GM18517 (cell line): ENCODE results near the gene C1QL2.

Experiments
- ATAC-seq: cut with Tn5 transposase; IDR thresholded peaks from one replicate; pipeline ENCODE4 v1.9.1; 2021; ENCODE audit warnings: mild to moderate bottlenecking, moderate library complexity; ENCODE audit not compliant: unreplicated experiment

C1QL2 gene

DNA sequence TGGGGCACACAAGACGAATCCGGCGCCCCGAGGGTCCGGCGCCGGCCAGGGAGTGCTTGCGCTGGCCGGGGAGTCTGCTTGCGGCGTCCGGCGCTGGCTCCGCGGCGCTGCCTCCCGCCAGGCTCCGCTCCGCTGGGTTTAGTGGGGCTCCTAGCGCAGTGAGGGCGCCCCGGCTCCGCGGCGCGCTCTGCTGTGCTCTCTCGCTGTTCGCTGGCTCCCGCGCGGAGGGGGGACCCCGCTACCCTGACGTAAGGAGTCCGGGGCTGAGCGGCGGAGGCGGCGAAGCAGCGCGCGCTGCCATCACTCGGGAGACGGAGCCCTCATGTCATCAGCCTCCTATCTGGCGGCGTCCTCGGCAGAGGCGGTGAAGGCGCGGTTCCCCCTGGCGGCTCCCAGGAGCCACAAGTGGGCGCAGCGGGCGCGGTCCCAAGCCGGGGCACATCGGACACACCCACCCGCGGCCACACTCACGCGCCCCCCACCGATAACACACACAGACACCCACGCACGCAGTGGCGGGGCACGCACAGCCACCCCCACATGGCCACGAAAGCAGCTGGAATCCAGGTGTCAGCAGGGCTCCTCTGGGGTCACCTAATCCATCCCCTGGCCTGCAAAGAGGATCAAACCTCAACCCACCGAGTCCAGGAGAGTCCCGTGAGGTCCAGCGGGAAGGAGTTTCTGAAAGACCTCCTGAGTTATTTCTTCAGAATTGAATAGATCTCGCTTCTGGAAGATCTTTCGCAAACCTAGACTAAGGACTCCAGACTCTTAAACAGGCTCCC, at the start of gene C1QL2:
Gene C1QL2 (minus strand): TSS at position 189 of the 785 bp plus-strand sequence. CDS start 482 bp downstream, outside the sequence.
- ATAC-seq, result no peak

GRCh38 chr2:119207447-119207846, 48.9 kb upstream of the C1QL2 start:
- ATAC-seq, result no peak

- ATAC-seq, result no peak
Observed at GRCh38 chr2:119206201-119206600, 47.6 kb upstream of the C1QL2 start.

DNA sequence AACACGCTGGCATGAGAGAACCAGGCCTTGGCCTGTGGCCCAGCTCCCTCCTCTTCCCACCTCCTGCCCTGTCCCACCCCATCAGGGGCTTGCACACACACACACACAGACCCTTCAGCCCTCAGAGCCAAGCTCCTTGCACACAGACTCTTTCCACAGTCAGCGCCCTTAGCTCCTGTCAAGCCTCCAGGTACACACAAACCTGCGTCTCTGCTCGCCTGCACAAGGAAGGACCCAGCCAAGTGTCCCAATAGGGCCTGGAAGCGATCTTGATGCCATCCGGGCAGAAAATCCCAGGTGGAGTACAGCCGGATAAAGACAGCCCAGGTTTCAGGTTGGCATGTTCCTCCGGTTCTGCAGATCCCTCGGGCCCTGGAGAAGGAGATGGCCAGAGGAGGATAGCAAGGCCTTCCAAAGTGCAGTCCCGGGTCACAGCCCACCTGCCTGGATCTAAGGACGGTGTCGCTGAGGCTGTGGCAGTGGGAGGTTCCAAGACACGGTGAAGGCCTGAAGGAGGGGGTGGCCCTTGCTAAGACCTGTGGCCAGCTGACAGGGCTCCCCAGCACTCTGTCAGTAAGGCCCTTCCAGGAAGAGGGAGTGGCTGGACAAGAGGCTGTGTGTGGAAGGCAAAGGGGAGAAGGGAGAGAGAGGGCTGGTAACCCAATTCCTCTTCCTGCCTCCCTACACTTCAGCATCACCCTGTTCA, 46.6 kb upstream of the C1QL2 start:
- no peak for ATAC-seq

DNA sequence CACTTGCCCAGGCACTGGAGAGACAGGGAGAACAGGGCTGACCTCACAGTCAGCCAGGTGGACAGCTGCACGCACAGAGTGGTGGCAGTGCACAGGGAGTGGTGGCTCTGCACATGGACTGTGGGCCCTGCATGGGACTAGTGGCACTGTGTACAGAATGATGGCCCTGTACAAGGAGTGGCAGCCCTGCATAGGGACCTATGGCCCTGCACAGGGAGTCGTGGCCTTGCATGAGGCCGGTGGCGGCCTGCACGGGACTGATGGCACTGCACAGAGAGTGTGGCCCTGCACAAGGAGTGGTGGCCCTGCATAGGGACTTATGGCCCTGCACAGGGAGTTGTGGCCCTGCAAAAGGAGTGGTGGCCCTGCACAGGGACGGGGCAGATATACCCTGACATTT, 46.0 kb upstream of the C1QL2 start:
- no peak for ATAC-seq

DNA sequence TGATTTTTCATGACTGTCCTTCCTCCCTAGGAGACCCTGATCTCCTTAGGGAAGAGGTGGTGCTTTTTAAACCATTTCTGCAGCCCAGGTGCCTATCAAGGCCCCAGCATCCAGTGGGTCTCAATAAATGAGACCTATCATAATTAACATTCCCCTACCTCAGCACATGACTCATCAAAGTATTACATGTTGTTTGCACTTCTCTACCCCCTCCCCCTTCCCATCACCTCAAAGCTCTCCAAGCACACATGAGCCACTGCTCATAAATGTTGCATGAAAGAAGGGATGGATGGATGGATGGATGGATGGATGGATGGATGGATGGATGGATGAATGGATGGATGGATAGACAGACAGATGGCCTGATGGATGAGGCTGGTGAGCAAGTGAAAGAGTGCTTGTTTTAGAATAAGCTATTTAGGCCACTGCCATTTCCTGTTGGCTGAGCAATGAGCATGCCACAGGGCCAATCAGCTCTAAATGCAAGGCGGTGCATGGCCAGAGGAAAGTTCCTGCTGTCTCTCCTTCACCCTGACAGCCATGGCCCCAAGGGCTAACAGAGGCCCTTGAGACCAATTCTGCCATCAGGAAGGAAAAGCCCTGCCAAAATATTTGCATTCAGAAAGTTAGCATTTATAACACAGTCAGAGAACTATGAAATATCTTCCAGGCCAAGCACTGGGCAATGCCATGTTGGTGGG, 44.2 kb upstream of the C1QL2 start:
- ATAC-seq, result no peak

GRCh38 chr2:119201815-119202214, 43.3 kb upstream of the C1QL2 start:
- no peak for ATAC-seq

GRCh38 chr2:119198240-119198840, 39.8 kb upstream of the C1QL2 start:
- ATAC-seq, result no peak

DNA sequence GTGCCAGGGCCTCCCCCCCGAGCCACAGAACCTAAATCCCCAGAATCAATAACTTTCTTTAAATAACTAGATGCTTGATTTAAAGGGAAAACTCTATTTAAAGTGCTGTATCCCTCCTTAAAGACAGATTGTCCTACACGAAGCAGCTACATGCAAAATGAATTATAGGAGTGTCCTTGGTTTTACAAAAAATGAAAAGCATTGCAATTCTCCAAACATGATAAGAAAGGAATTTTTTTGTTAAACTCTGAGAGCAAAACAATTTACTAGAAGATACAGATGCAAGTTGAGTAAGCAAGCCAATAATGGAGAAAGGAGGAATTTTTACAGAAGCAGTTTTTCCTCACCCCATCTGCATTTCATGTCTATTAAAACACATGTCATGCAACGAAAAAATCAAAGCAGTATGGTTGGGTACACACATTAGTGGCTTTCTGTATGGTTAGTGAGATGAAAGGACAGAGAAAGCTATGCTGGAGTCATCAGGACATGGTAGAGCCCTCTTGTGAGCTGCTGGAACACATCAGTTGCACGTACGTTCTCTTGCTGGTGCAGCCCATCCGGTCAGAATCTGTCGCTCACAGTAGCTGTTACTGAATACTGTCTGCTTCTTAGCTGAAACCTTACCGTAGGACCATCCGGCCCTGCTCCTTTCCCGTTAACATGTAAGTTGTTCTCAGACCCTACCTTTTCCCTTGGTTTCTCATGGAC, 39.1 kb upstream of the C1QL2 start:
- ATAC-seq, result no peak

DNA sequence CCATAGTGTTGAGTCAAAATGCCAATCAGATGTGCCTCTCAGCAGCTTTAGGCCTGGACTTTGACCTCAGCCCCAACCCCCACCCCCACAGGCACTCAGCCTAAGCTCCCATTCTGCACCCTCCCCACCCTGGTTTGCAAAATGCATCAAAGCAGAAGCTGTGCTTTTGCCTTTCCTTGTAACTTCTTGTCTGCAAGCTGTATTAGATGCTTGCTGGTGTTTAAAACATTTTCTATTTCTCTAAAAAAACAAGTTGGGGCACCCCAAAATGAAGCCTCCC, 38.5 kb upstream of the C1QL2 start:
- no peak for ATAC-seq

DNA sequence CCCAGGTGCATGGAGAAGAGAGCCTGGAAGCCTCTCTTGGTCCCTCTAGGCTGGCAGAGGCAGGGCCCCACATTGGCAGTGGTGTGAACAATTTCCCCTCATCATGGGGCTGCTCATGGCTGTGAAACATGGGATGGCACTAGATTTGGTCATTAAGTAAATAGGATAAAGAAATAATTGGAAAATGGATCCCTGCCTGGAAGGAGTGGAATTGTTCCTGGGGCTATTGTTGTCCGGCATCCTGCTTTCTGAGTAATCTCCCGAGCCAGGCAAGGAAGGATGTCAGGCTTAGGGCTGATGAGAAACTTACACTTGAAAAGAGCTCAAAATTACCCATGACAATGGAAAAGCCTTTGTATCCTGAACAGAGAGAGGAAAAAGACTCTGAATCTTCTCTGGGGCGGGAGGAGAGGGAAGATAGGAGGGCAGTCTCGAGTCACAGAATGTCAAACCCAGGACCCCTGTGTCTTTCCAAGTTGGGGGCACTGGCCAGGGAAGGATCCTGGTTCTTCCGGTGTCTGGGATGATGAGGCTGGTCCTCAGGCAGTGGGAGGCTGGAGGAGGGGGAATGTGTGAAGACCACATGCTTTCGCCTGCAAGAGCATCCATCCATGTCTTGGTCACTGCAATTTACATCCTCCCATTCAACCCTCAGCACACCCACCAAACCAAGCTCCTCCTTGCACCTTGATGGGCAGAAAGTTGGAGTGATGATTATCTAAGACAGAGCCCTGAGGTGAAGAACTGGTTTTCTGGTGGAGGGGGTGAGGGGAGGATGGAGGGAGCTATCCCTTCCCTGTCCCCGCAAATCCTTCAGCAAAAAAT, 38.0 kb upstream of the C1QL2 start:
- no peak for ATAC-seq

GRCh38 chr2:119195887-119196286, 37.3 kb upstream of the C1QL2 start:
- no peak for ATAC-seq

DNA sequence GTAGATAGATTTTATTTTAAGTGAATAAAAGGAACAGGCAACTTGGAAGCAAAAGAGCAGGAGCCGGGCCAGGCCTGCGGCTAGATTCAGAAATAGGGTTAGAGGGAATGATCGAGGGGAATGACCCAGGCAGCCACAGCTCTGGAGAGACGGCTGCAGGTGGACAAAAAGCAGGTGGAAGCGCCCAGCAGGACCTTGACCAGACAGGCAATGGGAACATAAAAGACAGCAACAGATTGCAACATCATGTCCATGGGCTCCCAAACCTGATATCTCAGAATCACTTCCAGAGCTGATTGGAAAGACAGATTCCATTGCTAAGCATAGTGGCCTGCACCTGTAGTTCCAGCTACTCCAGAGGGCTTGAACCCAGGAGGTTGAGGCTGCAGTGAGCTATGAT, 36.5 kb upstream of the C1QL2 start:
- ATAC-seq, result no peak

DNA sequence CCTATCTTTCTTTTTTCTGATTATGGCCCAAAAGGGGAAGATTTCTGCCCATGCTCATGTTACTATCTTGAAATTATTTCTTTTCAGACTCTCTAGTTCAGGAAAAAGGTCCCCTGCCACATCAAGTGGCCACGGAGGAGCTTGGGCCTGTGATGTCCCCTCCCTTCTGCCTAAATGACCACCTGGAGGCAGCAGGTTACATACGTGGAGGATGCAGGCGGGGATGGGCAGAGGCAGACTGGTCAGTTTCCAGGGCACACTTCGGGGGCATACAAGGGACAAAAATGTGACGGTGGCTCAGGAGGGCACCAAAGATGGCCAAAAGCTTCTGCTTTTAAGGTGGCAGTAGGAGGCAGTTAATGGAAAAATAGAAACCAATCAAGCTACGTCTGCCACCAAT, 34.3 kb upstream of the C1QL2 start:
- no peak for ATAC-seq

DNA sequence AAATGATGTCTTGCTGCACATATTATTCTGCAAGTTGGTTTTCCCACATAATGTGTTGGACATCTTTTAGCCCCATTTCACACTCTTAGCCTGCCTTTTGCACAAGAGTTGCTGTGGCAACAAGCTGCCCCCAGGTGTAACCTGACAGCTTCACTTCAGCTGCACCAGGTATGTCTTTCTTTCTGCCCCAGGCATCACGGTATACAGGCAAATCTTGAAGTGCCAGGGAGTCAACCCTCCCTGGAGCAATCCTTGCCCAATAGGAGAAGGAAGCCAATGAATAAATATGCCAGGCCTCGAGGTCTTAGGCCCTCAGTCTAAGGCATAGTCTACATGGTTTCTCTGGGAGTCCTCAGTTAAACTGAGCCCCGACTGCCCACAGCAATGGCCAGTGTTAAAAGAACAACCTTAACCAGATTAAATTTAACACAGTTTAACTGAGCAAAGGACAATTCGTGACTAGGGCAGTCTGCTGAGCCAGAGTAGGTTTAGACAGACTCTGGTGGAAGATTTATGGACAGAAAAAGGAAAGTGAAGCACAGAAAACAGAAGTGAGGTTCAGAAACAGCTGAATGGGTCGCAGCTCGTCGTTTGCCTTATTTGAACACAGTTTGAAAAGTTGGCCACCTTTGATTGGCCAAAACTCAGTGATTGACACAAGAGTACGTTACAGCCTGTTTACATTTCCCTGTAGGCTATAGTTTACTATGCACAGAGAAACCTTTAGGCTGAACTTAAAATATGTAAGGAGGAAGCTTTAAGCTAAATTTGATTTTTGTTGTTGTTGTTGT, 32.0 kb upstream of the C1QL2 start:
- no peak for ATAC-seq

GRCh38 chr2:119184512-119184911, 26.0 kb upstream of the C1QL2 start:
- no peak for ATAC-seq

DNA sequence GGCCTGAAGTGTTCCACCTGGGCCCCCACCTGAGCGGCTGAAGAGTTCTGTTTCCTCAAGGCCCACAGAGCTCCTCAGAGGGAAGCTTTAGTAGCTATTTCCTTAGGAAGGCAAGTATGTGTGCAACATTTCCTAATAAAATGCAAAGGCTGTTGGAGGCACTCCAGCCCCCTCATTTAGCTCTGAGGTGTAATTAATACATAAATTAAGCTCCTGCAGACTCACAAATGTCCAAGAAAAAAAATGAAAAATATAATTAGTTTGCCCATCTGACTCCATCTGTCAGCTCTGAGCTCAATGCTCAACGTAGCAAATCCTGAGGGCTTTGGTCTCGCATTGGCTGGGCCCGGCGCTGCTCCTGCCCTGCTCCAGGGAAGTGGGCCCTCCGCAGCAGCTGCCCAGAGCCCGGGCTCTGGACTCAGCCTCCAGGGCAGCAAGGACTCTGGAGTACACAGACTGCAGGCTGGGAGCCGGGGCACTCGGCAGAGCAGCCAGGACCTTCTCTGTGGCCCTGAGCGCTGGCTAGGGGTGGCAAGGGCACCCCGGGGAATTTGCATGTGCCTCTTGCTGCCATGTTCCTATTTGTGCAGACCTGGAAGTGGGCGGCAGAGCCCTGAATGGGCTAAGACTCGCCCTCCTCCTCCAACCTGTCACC, 23.4 kb upstream of the C1QL2 start:
- ATAC-seq, result no peak

GRCh38 chr2:119181391-119181790, 22.8 kb upstream of the C1QL2 start:
- no peak for ATAC-seq

DNA sequence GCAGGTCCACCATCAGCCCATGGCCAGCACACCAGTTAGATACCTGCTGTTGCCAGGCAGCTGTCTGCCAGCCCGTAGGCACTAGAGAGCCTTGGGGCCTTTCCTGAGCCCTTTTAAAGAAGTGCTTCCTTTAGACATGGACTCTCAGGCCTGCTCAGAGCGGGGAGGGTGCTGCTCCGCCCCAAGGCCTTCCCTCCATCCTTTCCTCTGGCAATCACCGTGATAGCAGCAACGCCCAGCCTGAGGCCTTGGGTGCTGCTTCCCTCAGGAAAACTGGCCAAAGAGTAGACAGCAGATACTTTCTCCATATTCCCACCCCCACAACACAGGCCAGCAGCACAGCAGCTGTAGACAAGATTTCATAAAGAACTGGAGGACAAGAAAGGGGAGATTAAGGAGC, 22.3 kb upstream of the C1QL2 start:
- ATAC-seq, result no peak
